H1 (cell line): ENCODE data around the gene KLHL26. TPM values are rescaled to one million over a fixed set of nuclear protein-coding genes. Genes with fewer than 3 reads are reported as not detected.

Experiments used
- CTCF ChIA-PET: fragments of 300-600 bp; sonication (Branson Sonifier 250); formaldehyde crosslinking; loops from one replicate; lab custom pipeline; 2021; ENCODE audit not compliant: partially characterized antibody; lab: Charles Lee
- POLR2A ChIA-PET: fragments of 300-600 bp; sonication (Branson Sonifier 250); formaldehyde crosslinking; loops from one replicate; lab custom pipeline; 2021; ENCODE audit warnings: inconsistent platforms; ENCODE audit not compliant: partially characterized antibody; lab: Charles Lee
- DNase-seq, 2 experiments: peaks; one replicate each; pipeline versions ENCODE4 v3.0.0 to v3.0.0-alpha.2; 2010 to 2022; ENCODE audit warnings: low spot score in 2 of 2, low read depth in 1 of 2, mixed read lengths in 1 of 2
- FAIRE-seq: peaks from 2 replicates; lab custom pipeline; 2011; peaks lifted over from hg19 to GRCh38; lab: Jason Lieb, UNC
- H2AFZ ChIP-seq: 2 replicates; pipeline ENCODE4 v1.8.1; 2012; ENCODE audit warnings: low read length, inconsistent platforms
- H2AK5ac ChIP-seq: 2 replicates; pipeline ENCODE4 v1.6.1; 2013; ENCODE audit warnings: low read depth, low read length
- H2BK120ac ChIP-seq: replicated peaks from 2 replicates; pipeline ENCODE3; 2013; ENCODE audit warnings: low read depth, low read length, inconsistent platforms
- H2BK12ac ChIP-seq: 2 replicates; pipeline ENCODE4 v1.6.1; 2013; ENCODE audit warnings: low read depth, low read length
- H2BK15ac ChIP-seq: 2 replicates; pipeline ENCODE4 v1.6.1; 2013; ENCODE audit warnings: low read length
- H2BK20ac ChIP-seq: 2 replicates; pipeline ENCODE4 v1.6.1; 2013; ENCODE audit warnings: low read length
- H2BK5ac ChIP-seq: 2 replicates; pipeline ENCODE4 v1.6.1; 2013; ENCODE audit warnings: low read depth, low read length
- H3K14ac ChIP-seq: 2 replicates; pipeline ENCODE4 v1.6.1; 2013; ENCODE audit warnings: inconsistent platforms; ENCODE audit not compliant: insufficient read length
- H3K18ac ChIP-seq: 2 replicates; pipeline ENCODE4 v1.6.1; 2013; ENCODE audit warnings: low read length; ENCODE audit errors: extremely low read depth
- H3K23ac ChIP-seq: 2 replicates; pipeline ENCODE4 v1.6.1; 2013; ENCODE audit warnings: inconsistent platforms; ENCODE audit not compliant: insufficient read length
- H3K23me2 ChIP-seq: 2 replicates; pipeline ENCODE4 v1.6.1; 2013; ENCODE audit warnings: low read depth, low read length
- H3K27ac ChIP-seq: 2 replicates; pipeline ENCODE4 v1.6.1; 2011; ENCODE audit warnings: low read depth, low read length, inconsistent platforms
- H3K27me3 ChIP-seq, 4 experiments: replicated peaks in 1 of 4; 1 replicate in 1 of 4; 2 replicates in 3 of 4; pipeline versions ENCODE4 v1.6.1 to v1.8.1; 2011 to 2013; ENCODE audit warnings: low read length in 3 of 4, mild to moderate bottlenecking in 3 of 4, inconsistent platforms in 2 of 4, mixed read lengths in 2 of 4, moderate library complexity in 1 of 4; ENCODE audit not compliant: control insufficient read depth in 3 of 4, insufficient read depth in 3 of 4; ENCODE audit errors: extremely low read depth in 1 of 4
- H3K36me3 ChIP-seq, 4 experiments: 2 replicates each; pipeline versions ENCODE4 v1.6.1 to v1.8.1; 2011 to 2013; ENCODE audit warnings: mild to moderate bottlenecking in 4 of 4, low read length in 3 of 4, moderate library complexity in 2 of 4, control low read depth in 1 of 4, inconsistent platforms in 1 of 4; ENCODE audit not compliant: insufficient read depth in 4 of 4, control insufficient read depth in 2 of 4
- H3K4ac ChIP-seq: replicated peaks from 2 replicates; pipeline ENCODE3; 2013; ENCODE audit warnings: low read length, low read depth, mixed read lengths, inconsistent platforms; ENCODE audit not compliant: insufficient read length
- H3K4me1 ChIP-seq, 4 experiments: replicated peaks in 1 of 4; 1 replicate in 1 of 4; 2 replicates in 3 of 4; pipeline versions ENCODE4 v1.6.1 to v1.8.1; 2011 to 2013; ENCODE audit warnings: low read length in 3 of 4, inconsistent platforms in 2 of 4, mixed read lengths in 1 of 4; ENCODE audit not compliant: insufficient read depth in 4 of 4, control insufficient read depth in 3 of 4
- H3K4me2 ChIP-seq, 2 experiments: 2 replicates each; pipeline versions ENCODE4 v1.6.1 to v1.8.1; 2011 to 2013; ENCODE audit warnings: low read depth in 2 of 2, low read length in 2 of 2, control low read depth in 1 of 2, inconsistent platforms in 1 of 2, mild to moderate bottlenecking in 1 of 2; ENCODE audit not compliant: insufficient read depth in 1 of 2
- H3K4me3 ChIP-seq, 4 experiments: fragments of 200-600, 300-600 bp in 1 of 4; sonication (generic), shearing (Covaris generic), sonication (Bioruptor Twin) in 1 of 4; 2 replicates each; pipeline versions ENCODE4 v1.5.1 to v1.8.1; 2011 to 2016; ENCODE audit warnings: low read length in 4 of 4, low read depth in 3 of 4, control low read depth in 2 of 4, inconsistent platforms in 2 of 4, mild to moderate bottlenecking in 2 of 4, mixed read lengths in 1 of 4, moderate library complexity in 1 of 4; ENCODE audit not compliant: insufficient read depth in 2 of 4; ENCODE audit errors: extremely low read depth in 1 of 4
- H3K56ac ChIP-seq: replicated peaks from 2 replicates; pipeline ENCODE3; 2013; ENCODE audit warnings: low read depth, mild to moderate bottlenecking, mixed read lengths, low read length, inconsistent platforms; ENCODE audit not compliant: insufficient read length
- H3K79me1 ChIP-seq: 2 replicates; pipeline ENCODE4 v1.6.1; 2013; ENCODE audit warnings: low read depth, low read length, control low read depth
- H3K79me2 ChIP-seq, 2 experiments: 2 replicates each; pipeline versions ENCODE4 v1.6.1 to v1.8.1; 2012 to 2013; ENCODE audit warnings: low read length in 2 of 2, mild to moderate bottlenecking in 2 of 2, inconsistent platforms in 1 of 2; ENCODE audit not compliant: insufficient read depth in 2 of 2, control insufficient read depth in 1 of 2
- H3K9ac ChIP-seq, 4 experiments: replicated peaks in 1 of 4; 1 replicate in 1 of 4; 2 replicates in 3 of 4; pipeline versions ENCODE4 v1.6.1 to v1.8.1; 2011 to 2013; ENCODE audit warnings: low read depth in 3 of 4, low read length in 3 of 4, control low read depth in 2 of 4, mild to moderate bottlenecking in 2 of 4, moderate library complexity in 2 of 4, inconsistent platforms in 1 of 4; ENCODE audit errors: extremely low read depth in 1 of 4
- H3K9me3 ChIP-seq, 2 experiments: 2 replicates each; pipeline versions ENCODE4 v1.6.1 to v1.8.1; 2012 to 2013; ENCODE audit warnings: mild to moderate bottlenecking in 2 of 2, moderate library complexity in 2 of 2, control low read depth in 1 of 2, inconsistent platforms in 1 of 2, low read depth in 1 of 2, low read length in 1 of 2, mixed read lengths in 1 of 2; ENCODE audit not compliant: insufficient read depth in 2 of 2
- H4K20me1 ChIP-seq, 2 experiments: replicated peaks in 1 of 2; 2 replicates each; pipeline versions ENCODE3 to v1.8.1; 2011 to 2013; ENCODE audit warnings: inconsistent platforms in 2 of 2, low read length in 2 of 2, mild to moderate bottlenecking in 1 of 2; ENCODE audit not compliant: insufficient read depth in 2 of 2, control insufficient read depth in 1 of 2
- H4K5ac ChIP-seq: 2 replicates; pipeline ENCODE4 v1.6.1; 2013; ENCODE audit warnings: low read length, low read depth, mixed read lengths, inconsistent platforms; ENCODE audit not compliant: insufficient read length
- H4K8ac ChIP-seq: 2 replicates; pipeline ENCODE4 v1.8.0; 2013; ENCODE audit warnings: mild to moderate bottlenecking, moderate library complexity, low read length, inconsistent platforms; ENCODE audit not compliant: insufficient read depth; ENCODE audit errors: extremely low read depth
- H4K91ac ChIP-seq: replicated peaks from 2 replicates; pipeline ENCODE3; 2013; ENCODE audit warnings: low read length, mixed read lengths, inconsistent platforms; ENCODE audit not compliant: insufficient read length
- KDM1A ChIP-seq: fragments of 200-600, 300-600 bp; sonication (generic); IDR thresholded peaks from 2 replicates; pipeline ENCODE4 v1.7.1; 2016; ENCODE audit warnings: mild to moderate bottlenecking, low read length, borderline replicate concordance
- RAD21 ChIP-seq, 2 experiments: IDR thresholded peaks in 1 of 2; conservative IDR thresholded peaks in 1 of 2; 2 replicates each; pipeline ENCODE4 v1.6.1; 2011; ENCODE audit warnings: low read depth in 2 of 2, low read length in 2 of 2, improper control_type of control experiment in 1 of 2, inconsistent platforms in 1 of 2, mild to moderate bottlenecking in 1 of 2, moderate library complexity in 1 of 2
- WGBS, 2 experiments: shearing (Covaris generic) in 1 of 2; methylation state at CpG; one replicate each; pipeline versions ENCODE4 v1.1.6 to v1.1.7; 2013 to 2015; ENCODE audit warnings: low lambda C conversion rate in 2 of 2, mixed read lengths in 2 of 2, inconsistent platforms in 1 of 2, low coverage in 1 of 2, missing lambda C conversion rate in 1 of 2; ENCODE audit not compliant: insufficient replicate concordance in 2 of 2, insufficient coverage in 1 of 2, insufficient read length in 1 of 2; ENCODE audit errors: extremely low coverage in 1 of 2, missing lambda C conversion rate in 1 of 2; 5-methylcytosine and 5-hydroxymethylcytosine counted together
- polyA plus RNA-seq, 7 experiments: library from polyadenylated mRNA; depleted of rRNA in 3 of 7; stranded (reverse) in 5 of 7; unstranded in 2 of 7; fragments of >200 nt in 5 of 7; fragments of 200-250 nt in 2 of 7; gene quantifications; 1 replicate in 5 of 7; 2 replicates in 1 of 7; 4 replicates in 1 of 7; pipeline versions ENCODE4 v1.2.1 to v1.2.3, GENCODE V29; 2011 to 2013; ENCODE audit warnings: missing spikeins in 2 of 7, mixed read lengths in 2 of 7
- total RNA-seq: library from RNA; stranded (reverse); fragmentation: NEBNext Ultra II Directional; extraction: Animal tissue kit (Norgen Biotek cat#: 25700); gene quantifications from 2 replicates; pipeline ENCODE4 v1.2.1, GENCODE V29; 2021

KLHL26 gene
- total and polyA plus RNA-seq, 2 of the 8 experiments (the other 6 are each of a cell fraction or from before 2014, with no cell fraction given) = 2.2 to 8.8 TPM

- H4K5ac ChIP-seq = peak overlapping the region; percentile 73
- TF ChIP-seq RAD21 (IDR thresholded peaks at IDR 0.05 in 1 of 2, conservative IDR thresholded peaks at IDR 0.05 in 1 of 2; ENCODE audit: low read depth in 2 of 2, low read length in 2 of 2) = no peak
- peak; percentile 81; the same call in 1 of the 2 replicates for TF ChIP-seq KDM1A
- TF ChIP-seq, all 59 proteins: peak for 1
- no peaks in the 10 kb centered on the region for H3K79me2 ChIP-seq
- H3K56ac ChIP-seq = peak overlapping the region; percentile 74
- DNase-seq = no peak
- H3K4me3 ChIP-seq = peak overlapping the region; percentile 30 to 66 (median 38)
- H2AFZ ChIP-seq = no peak overlapping the region
- H4K8ac ChIP-seq = peak overlapping the region; percentile 77
- H4K20me1 ChIP-seq = peaks cover 0 to 3% of the 10 kb centered on the region in 2 experiments
- peaks cover 0 to 6% (median 3%) of the 10 kb centered on the region in 4 experiments; a peak in 5 of 7 replicates for H3K27me3 ChIP-seq
- no peak overlapping the region for H2BK20ac ChIP-seq
- peak overlapping the region; percentile 72 to 74 for H3K4me2 ChIP-seq
- H4K91ac ChIP-seq = peak overlapping the region; percentile 95
- no peak overlapping the region; the same call in 1 of the 2 replicates for H2AK5ac ChIP-seq
- peaks cover 14% of the 10 kb centered on the region for H3K23me2 ChIP-seq
- ChIA-PET POLR2A (interaction anchor here (0.8 to 10.3 kb wide), 17 partner anchors 10 to 263 kb away, joined by 3 to 112 read pairs (median 4); partner anchors contain the start of genes ELL, KXD1, TMEM59L and UBA52), CTCF (interaction anchor here (0.6 to 12.5 kb wide), 28 partner anchors 10 to 254 kb away, joined by 3 to 139 read pairs (median 4); partner anchors contain the start of genes FKBP8 and UBA52)
- peak overlapping the region; percentile 63; the same call in 1 of the 2 replicates for H2BK5ac ChIP-seq
- H3K18ac ChIP-seq = peak overlapping the region; percentile 76
- no peaks in the 10 kb centered on the region for H3K79me1 ChIP-seq
- peak overlapping the region; percentile 82; the same call in 1 of the 2 replicates for H2BK15ac ChIP-seq
- peak overlapping the region; percentile 63 for H3K4ac ChIP-seq
- H2BK120ac ChIP-seq = peak overlapping the region; percentile 30
- FAIRE-seq = no peak
- H3K36me3 ChIP-seq = no peaks in the 10 kb centered on the region
- no peaks in the 10 kb centered on the region for H3K9me3 ChIP-seq
- H3K14ac ChIP-seq = no peak overlapping the region
- H3K23ac ChIP-seq = no peak overlapping the region
- H3K27ac ChIP-seq = peak overlapping the region; percentile 24; the same call in 1 of the 2 replicates
- H3K9ac ChIP-seq = peak overlapping the region in 2 of 4 experiments; percentile 0 to 30; a peak in 1 of 7 replicates
- 0 out of 2 replicates have a peak overlapping the region, but pooled peaks have one; percentile 10 for H2BK12ac ChIP-seq
- 27% methylated on average over 22 of the region's 25 CpGs; no CpG with 5 or more reads in 1 of the 2 experiments for WGBS, 2 experiments
- H3K4me1 ChIP-seq = peaks cover 2 to 38% (median 27%) of the 10 kb centered on the region in 4 experiments
These were observed 43.3 kb upstream of the KLHL26 start for GRCh38 chr19:18593367-18594095.
